ENCODE measurements around the gene TMPRSS15.

Gene TMPRSS15

GRCh38 chr21:18244671-18245463 is 158.7 kb downstream of the TMPRSS15 start, which contains the start of gene CHODL:
TSS of gene CHODL (plus strand) at chr21:18244833. CDS start at chr21:18245224, 391 bp downstream.
- peak; percentile 8 for DNase-seq (ENCODE audit: low read depth, low spot score)
- no peak for TF ChIP-seq CTCF (IDR thresholded peaks at IDR 0.05; ENCODE audit: low read depth, low read length)
- peak within 1 kb of the TSS; percentile 40 for H3K4me3 ChIP-seq (ENCODE audit: low read depth, low read length)
- in situ Hi-C loops (cut with HindIII; ENCODE audit: low sequenced_read_pairs) = no loop called here

GRCh38 chr21:18235545-18235944 is 168.0 kb downstream of the TMPRSS15 start:
- no peak for TF ChIP-seq CTCF (IDR thresholded peaks at IDR 0.05; ENCODE audit: low read depth, low read length)
- in situ Hi-C loops (cut with HindIII; ENCODE audit: low sequenced_read_pairs) = no loop called here
- H3K4me3 ChIP-seq (ENCODE audit: low read depth, low read length) = no peak overlapping the region
- no peak for DNase-seq (ENCODE audit: low read depth, low spot score)

GRCh38 chr21:18228060-18228739 is 175.4 kb downstream of the TMPRSS15 start:
- no peak for DNase-seq (ENCODE audit: low read depth, low spot score)
- no peak overlapping the region for H3K4me3 ChIP-seq (ENCODE audit: low read depth, low read length)
- in situ Hi-C loops (cut with HindIII; ENCODE audit: low sequenced_read_pairs) = no loop called here
- TF ChIP-seq CTCF (IDR thresholded peaks at IDR 0.05; ENCODE audit: low read depth, low read length) = no peak

- TF ChIP-seq CTCF (IDR thresholded peaks at IDR 0.05; ENCODE audit: low read depth, low read length) = no peak
- no peak for DNase-seq (ENCODE audit: low read depth, low spot score)
- in situ Hi-C loops (cut with HindIII; ENCODE audit: low sequenced_read_pairs) = no loop called here
- H3K4me3 ChIP-seq (ENCODE audit: low read depth, low read length) = no peak overlapping the region
Measured at GRCh38 chr21:18222346-18222745, 181.2 kb downstream of the TMPRSS15 start.

GRCh38 chr21:18220498-18220897 is 183.1 kb downstream of the TMPRSS15 start:
- no peak for DNase-seq (ENCODE audit: low read depth, low spot score)
- TF ChIP-seq CTCF (IDR thresholded peaks at IDR 0.05; ENCODE audit: low read depth, low read length) = no peak
- in situ Hi-C loops (cut with HindIII; ENCODE audit: low sequenced_read_pairs) = no loop called here
- H3K4me3 ChIP-seq (ENCODE audit: low read depth, low read length) = no peak overlapping the region
